ENCODE measurements around the gene SCARB1.
"Not testable (repeated sequence)": the region's sequence is repeated elsewhere in the genome, so short reads cannot be mapped to it uniquely, and the experiment has no call there.

SCARB1 gene

GRCh38 chr12:124883263-124884130 lies 19.8 kb upstream of the SCARB1 start:
- DNase-seq (ENCODE audit: low spot score), result no peak

GRCh38 chr12:124881123-124881522 lies 17.5 kb upstream of the SCARB1 start:
- no peak for DNase-seq (ENCODE audit: low spot score)

- DNase-seq (ENCODE audit: low spot score), result not testable (repeated sequence)
Observed at GRCh38 chr12:124880335-124880734, 16.7 kb upstream of the SCARB1 start.

GRCh38 chr12:124878795-124879516 lies 15.3 kb upstream of the SCARB1 start:
- DNase-seq (ENCODE audit: low spot score), result no peak

GRCh38 chr12:124877423-124877822 lies 13.8 kb upstream of the SCARB1 start:
- no peak for DNase-seq (ENCODE audit: low spot score)

- DNase-seq (ENCODE audit: low spot score), result no peak
Observed at GRCh38 chr12:124876171-124876570, 12.5 kb upstream of the SCARB1 start.

GRCh38 chr12:124875803-124876132 lies 12.1 kb upstream of the SCARB1 start:
- DNase-seq (ENCODE audit: low spot score), result no peak

GRCh38 chr12:124874988-124875802 lies 11.5 kb upstream of the SCARB1 start:
- no peak for DNase-seq (ENCODE audit: low spot score)

GRCh38 chr12:124874188-124874587 lies 10.5 kb upstream of the SCARB1 start:
- DNase-seq (ENCODE audit: low spot score), result no peak

GRCh38 chr12:124872068-124872719 lies 8.5 kb upstream of the SCARB1 start:
- DNase-seq (ENCODE audit: low spot score), result no peak

- DNase-seq (ENCODE audit: low spot score), result no peak
Observed at GRCh38 chr12:124871297-124871696, 7.6 kb upstream of the SCARB1 start.

- DNase-seq (ENCODE audit: low spot score), result no peak
Observed at GRCh38 chr12:124870515-124870914, 6.9 kb upstream of the SCARB1 start.

GRCh38 chr12:124869059-124869665 lies 5.5 kb upstream of the SCARB1 start:
- DNase-seq (ENCODE audit: low spot score), result no peak

- DNase-seq (ENCODE audit: low spot score), result no peak
Observed at GRCh38 chr12:124868252-124869058, 4.8 kb upstream of the SCARB1 start.

- DNase-seq (ENCODE audit: low spot score), result no peak
Observed at GRCh38 chr12:124867401-124867930, 3.8 kb upstream of the SCARB1 start.

- DNase-seq (ENCODE audit: low spot score), result no peak
Observed at GRCh38 chr12:124866883-124867400, 3.3 kb upstream of the SCARB1 start.

- DNase-seq (ENCODE audit: low spot score), result no peak
Observed at GRCh38 chr12:124866195-124866882, 2.7 kb upstream of the SCARB1 start.

GRCh38 chr12:124865728-124866127 lies 2.1 kb upstream of the SCARB1 start:
- DNase-seq (ENCODE audit: low spot score), result no peak

- DNase-seq (ENCODE audit: low spot score), result no peak
Observed at GRCh38 chr12:124864326-124864752, 675 bp upstream of the SCARB1 start.

All from ecto neural progenitor cell (in vitro differentiated cells).